ENCODE results near the gene SLC17A9.

DNA sequence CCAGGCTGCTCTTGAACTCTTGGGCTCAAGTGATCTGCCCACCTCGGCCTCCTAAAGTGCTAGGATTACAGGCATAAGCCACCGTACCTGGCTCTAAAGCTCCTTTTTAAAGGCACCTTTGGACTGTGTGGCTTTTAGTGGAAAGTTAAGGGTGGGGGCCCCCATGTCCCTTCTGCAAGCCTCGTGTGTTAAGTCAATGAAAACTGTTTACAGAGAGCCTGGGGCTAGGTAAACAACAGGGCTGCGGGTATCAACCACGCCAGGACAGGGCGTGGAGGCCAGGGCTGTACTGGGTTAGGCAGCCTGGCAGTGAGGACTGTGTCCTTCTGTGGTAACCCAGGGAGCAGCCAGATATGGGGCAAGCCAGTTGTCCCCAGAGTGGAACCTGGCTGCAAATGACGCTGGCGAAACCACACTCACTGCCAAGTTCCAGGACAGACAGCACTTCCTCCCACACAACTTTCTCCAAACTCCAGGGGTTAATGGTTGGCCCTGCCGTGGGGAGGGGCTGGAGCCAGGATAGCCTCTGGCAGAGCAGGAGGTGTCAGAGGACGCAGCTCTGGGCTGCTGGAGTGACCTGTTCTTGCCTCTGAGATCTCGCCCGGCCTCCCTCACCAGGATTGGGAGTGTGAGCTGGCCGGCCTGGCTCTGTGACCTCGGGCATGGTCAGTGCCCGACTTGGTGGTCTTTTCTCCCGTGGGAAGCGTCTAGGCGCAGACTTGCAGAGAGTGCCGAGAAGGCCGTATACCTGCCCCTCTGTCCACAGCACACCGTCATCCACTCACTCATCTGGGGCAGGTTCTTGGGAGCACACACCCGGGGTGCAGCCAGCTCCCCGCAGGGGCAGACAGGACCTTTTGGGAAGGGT is 3.2 kb downstream of the SLC17A9 start:
- TF ChIP-seq CTCF (IDR thresholded peaks at IDR 0.05 in 2 of 3, conservative IDR thresholded peaks at IDR 0.05 in 1 of 3; ENCODE audit: control insufficient read depth in 2 of 3, extremely low read depth in 1 of 3, insufficient read depth in 1 of 3, low read depth in 3 of 3, low read length in 3 of 3) (no peak), EP300 (IDR thresholded peaks at IDR 0.05; ENCODE audit: borderline replicate concordance in 1 of 2, control insufficient read depth in 1 of 2, low read depth in 2 of 2, low read length in 2 of 2) (no peak), POLR2AphosphoS5 (IDR thresholded peaks at IDR 0.05; ENCODE audit: low read length) (no peak), USF2 (IDR thresholded peaks at IDR 0.05; ENCODE audit: borderline replicate concordance, low read depth, low read length) (no peak), MYB (IDR thresholded peaks at IDR 0.05; ENCODE audit: borderline replicate concordance, low read depth, low read length) (no peak), SREBF1 (IDR thresholded peaks at IDR 0.05; ENCODE audit: low read length) (no peak), NBN (IDR thresholded peaks at IDR 0.05) (no peak), RAD21 (IDR thresholded peaks at IDR 0.05; ENCODE audit: insufficient read depth, low read depth, low read length) (no peak), TAF1 (IDR thresholded peaks at IDR 0.05; ENCODE audit: borderline replicate concordance, low read depth, low read length) (no peak), ZNF24 (IDR thresholded peaks at IDR 0.05) (no peak)
- TF ChIP-seq, protein P1, sequence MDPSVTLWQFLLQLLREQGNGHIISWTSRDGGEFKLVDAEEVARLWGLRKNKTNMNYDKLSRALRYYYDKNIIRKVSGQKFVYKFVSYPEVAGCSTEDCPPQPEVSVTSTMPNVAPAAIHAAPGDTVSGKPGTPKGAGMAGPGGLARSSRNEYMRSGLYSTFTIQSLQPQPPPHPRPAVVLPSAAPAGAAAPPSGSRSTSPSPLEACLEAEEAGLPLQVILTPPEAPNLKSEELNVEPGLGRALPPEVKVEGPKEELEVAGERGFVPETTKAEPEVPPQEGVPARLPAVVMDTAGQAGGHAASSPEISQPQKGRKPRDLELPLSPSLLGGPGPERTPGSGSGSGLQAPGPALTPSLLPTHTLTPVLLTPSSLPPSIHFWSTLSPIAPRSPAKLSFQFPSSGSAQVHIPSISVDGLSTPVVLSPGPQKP (IDR thresholded peaks at IDR 0.05; ENCODE audit: low read depth, low read length), result no peak
